T1000 (cell line): ENCODE measurements around the gene RBM18.

Source experiments
- DNase-seq: peaks from one replicate; lab custom pipeline; 2025; ENCODE audit warnings: mixed read lengths; lab: John Stamatoyannopoulos, UW

The RBM18 gene, protein sequence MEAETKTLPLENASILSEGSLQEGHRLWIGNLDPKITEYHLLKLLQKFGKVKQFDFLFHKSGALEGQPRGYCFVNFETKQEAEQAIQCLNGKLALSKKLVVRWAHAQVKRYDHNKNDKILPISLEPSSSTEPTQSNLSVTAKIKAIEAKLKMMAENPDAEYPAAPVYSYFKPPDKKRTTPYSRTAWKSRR

DNA sequence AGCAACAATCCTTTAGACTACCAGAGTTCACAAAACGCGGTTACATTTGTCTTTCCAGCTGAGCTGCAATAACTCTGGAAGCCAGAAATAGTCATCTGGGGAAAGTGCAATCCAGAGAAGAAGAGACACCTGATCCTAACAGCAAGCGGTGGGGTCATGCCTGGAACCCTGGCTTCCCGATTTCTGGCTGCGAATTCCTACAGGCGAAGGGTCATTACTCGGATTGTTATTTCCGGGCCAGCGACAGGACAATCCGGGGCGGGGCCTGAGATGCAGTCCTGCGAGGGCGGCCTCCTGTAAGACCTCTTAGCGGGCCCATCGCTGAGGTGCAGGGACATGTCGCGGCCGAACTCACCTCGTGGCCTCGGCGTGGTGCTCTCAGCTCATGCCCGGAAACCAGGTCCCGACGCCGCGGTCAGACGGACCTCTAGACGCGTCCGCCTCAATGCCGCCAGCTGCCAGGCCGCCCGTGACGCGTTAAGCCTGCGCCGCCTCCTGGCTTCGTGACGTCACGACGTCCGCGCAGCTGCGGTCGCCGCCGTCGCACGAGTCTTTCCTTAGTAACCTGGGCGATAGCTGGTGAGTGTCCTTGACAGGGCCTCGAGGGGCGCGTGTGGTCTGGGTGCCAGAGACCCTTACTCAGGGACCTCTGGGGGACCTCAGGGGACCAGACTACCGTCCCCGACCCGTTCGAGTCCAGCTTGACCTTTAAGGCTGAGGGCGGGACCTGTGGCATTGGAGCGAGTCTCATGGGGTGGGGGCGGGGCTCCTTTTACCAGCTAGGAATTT, at the start of gene RBM18, which contains the start of gene MRRF:
RBM18 (minus strand) TSS at position 481 of the 789 bp plus-strand sequence. CDS start 3,348 bp downstream, outside the sequence.
MRRF (plus strand) TSS at position 523 of the 789 bp plus-strand sequence. CDS start 6,010 bp downstream, outside the sequence.
- DNase-seq, result peak; percentile 78

DNA sequence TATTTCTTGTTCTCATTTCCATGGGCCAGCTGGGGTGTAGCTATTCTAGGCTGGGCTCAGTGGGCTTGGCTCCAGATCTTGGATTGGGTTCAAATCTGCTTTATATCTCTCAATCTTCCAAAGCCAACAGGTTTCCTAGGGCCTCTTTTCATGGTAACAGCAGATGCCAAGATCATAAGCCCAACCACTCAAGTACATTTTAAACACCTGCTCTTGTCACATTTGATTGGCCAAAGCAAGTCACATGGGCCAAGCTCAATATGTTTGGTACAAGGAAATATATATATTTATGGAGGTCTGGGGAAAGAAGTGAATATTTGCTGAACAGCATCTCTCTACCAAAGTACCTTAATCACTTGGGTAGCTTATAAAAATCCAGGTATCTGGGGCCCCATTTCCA, 49.5 kb upstream of the RBM18 start:
- DNase-seq, result no peak

DNA sequence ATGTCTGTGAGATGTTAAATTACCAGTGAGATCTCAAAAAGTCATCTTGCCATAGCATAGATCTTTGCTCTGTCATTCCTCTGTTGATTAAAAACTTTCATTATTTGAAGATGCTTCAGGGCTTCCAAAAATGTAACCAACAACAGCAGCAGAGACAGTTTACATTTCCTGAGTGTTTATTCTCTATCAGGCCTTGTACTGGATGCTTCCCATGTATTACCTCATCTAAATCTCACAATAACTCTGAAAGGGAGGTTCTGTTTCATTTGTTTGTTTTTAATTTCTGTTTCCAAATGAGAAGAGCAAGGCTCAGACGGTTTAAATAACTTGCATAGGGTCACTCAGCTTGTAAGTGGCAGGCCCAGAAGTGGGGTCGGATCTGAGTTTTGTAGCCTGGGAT, 45.2 kb upstream of the RBM18 start:
- no peak for DNase-seq

DNA sequence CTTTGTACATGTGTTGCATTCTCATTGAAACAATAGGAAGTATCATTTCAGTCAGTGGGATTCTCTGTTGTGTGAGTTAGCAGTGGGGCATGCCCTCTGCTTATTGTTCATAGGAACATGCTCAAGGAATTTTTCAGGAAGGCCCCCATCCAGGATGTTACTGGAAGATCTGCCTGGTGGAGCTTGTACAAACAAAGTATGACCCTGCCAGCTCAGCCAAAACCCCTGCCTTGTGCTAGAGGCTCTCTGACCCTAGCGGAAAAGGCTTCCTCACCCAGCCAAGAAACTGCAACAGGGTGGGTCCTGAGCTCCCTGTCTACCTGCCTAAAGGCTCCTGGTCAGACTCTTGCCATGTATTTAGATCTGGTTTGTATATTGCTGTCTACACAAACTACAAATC, 43.3 kb upstream of the RBM18 start:
- no peak for DNase-seq

DNA sequence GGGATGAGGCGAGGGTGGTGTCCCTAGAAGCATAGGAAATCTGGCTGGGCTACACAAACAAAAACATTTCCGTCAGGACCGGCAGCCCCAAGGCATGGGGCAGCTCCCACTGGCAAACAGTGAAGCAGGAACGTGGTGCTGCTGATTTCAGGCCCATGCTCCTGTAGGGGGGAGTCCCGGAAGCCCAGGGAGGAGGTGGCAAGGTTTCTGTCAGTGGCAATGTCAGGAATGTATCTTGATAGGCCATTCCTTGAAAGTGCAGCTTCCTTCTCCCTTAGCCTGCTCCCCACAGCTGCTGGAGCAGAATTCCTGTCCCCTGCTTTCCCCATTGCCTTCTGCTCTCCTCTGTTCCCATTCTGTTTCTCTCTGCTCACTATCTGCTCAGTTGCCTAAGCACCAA, 42.4 kb upstream of the RBM18 start:
- no peak for DNase-seq

DNA sequence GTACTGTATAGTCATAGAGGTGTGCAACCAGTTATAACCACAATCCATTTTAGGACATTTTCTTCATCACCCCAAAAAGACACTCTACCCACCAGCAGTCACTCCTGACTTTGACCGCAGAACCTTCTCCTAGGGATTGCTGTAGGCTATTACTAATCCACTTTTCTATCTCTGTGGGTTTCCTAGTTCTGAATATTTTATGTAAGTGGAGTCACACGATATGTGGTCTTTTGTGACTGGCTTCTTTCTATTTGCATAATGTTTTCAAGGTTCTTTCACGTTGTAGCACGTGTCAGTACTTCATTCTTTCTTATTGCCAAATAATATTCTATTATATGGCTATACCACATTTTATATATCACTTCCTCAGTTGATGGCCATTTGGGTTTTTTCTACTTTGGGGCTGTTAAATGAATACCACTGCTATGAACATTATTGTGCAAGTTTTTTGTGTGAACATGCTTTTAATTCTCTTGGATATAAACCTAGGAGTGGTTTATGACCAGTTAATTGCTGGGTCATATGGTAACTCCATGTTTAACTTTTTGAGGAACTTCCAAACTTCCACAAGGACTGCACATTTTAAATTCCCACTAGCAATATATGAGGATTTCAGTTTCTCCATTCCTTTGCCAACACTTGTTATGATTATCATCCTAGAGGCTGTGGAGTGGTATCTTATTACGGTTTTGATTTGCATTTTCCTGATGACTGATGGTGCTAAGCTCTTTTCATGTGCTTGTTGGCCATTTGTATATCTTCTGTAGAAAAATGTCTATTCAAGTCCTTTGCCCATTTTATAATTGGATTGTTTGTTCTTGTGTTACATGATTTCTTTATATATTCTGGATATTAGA, 37.8 kb upstream of the RBM18 start:
- no peak for DNase-seq

DNA sequence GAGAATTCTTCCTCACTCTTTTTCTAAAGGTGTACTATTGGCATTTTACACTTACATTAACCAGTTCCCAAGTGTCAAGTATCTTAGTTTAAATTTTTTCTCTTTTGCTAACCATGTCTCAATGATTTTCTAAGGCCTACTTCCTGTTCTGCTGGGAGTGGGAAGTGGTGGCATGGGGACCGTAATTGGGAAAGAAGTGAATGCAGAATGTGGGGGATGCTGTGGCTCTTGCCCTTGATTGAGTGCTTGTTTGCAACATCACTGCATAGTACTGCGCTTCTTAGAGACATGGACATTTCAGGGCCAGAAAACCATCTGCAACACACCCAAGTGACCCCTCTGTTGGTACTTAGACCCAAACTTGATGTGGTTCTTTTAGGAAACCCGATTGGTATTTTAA, 32.9 kb upstream of the RBM18 start:
- DNase-seq, result no peak

DNA sequence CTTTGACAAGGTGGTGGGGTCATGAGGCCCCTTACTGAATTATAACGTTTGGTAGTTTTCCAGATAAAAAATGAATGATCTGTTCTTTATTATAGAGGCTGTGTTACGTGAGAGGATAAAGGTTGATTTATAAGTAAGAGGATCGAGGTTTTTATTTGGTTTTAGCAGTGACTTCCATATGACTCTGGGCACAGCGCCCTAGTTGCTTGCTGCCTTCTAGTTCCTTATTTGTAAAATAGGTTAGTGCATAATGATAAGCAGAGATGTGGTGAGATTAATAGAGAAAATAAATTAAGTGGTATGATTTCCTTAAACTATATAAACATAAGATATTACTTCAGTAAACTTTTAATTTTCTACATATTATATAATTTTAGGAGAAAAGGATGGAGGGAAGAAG, 29.9 kb upstream of the RBM18 start:
- no peak for DNase-seq

DNA sequence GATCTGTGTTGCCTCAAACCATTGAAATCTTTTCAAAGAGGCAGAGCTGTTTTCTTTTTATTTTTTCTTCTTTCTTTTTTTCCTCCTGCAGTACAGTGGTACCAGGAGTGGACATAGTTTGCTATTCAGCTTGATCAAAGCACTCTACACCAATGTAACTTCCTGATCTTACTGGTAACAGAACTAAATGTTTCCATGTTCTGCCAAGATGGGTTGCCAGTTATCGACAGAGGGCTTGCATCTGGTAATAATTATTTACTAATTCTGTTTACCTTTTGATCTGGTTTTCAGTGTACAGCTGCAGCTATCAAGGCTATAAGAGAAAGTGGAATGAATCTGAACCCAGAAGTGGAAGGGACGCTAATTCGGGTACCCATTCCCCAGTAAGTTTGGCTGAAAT, 26.8 kb upstream of the RBM18 start:
- no peak for DNase-seq

DNA sequence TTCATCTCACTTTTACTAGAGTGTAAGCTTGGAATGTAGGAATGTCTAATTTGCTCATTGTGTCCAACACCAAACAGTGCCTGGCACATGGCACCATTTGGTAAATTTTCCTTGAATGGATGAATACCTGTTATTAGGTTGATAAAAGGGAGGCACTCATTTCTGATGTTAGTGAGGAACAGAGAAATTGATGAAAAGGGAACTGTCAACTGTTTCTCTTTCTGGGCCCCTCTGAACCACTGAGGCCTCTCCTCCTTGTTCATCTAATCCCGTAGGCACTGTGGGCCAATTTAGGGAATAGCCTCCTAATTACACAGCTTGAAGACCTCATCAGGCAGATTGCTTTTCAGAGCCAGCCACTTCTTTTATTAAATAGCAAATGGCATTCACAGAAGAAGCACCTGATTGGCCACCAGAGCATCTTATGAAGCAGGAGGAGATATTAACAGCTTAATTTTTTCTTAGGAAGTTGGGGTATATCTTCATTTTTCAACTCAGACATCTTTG, 22.6 kb upstream of the RBM18 start:
- no peak for DNase-seq

DNA sequence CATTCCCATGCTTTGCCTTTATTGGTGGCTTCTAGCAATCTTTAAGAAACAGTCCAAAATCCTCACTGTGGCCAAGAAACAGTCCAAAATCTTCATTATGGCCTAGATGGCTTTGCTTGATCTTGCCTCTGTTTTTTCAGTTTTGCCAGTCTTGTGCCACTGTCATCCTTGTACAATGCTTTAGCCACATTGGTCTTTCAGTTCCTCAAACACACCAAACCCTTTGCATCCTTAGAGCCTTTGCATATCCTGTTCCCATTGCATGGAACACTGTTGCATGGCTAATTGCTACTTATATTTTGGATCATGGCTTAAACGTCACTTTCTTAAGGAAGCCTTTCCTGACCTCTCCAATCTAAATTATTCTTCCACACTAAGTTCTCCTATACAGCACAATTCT, 22.1 kb upstream of the RBM18 start:
- no peak for DNase-seq

DNA sequence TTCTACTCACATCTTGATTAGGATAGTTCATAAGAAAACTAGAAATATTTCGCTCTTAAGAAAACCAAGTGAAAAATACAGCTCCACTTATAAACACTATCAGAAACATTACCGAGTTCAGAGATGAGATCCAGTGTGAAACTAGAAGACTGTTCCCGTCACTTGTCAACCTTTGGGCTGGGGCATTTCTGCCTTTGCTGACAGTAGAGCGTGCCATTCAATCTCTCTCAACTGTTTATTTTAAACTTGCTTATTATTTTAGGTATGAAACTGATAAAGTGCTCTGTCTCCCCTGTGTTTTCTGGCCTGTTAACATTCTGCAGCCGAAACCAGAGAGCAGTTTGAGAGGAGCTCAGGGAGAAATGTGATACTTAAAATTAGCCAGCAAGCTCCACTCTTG, 16.7 kb upstream of the RBM18 start:
- no peak for DNase-seq

DNA sequence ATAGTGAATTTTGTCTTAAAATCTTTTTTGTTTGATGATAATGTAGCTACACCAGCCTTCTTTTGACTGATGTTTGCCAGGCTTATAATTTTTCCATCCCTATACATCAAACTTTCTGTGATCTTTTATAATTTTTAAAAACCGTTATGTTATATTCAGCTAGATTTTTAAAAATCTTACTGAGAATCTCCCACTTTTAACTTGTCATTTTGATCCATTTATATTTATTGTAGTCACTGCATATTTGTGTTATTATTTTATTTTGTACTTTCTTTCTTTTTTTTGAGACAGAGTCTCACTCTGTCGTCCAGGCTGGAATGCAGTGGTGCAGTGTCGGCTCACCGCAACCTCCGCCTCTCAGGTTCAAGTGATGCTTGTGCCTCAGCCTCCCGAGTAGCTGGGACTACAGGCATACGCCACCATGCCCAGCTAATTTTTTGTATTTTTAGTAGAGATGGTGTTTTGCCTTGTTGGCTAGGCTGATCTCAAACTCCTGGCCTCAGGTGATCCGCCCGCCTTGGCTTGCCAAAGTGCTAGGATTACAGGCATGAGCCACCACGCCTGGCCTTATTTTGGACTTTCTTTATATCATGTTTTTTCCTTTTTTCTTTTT, 12.8 kb upstream of the RBM18 start:
- DNase-seq, result no peak

DNA sequence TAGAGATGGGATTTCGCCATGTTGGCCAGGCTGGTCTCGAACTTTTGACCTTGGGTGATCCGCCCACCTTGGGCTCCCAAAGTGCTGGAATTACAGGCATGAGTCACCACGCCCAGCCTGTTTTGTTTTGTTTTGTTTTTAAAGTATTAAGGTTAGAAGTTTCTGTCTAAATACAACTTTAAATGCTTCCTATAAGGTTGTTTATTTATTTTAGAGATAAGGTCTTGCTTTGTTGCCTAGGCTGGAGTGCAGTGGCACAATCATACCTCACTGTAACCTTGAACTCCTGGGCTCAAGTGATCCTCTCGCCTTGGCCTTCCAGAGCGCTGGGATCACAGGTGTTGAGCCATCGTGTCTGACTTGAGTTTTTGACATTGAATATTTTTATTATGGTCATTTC, 11.5 kb upstream of the RBM18 start:
- no peak for DNase-seq

DNA sequence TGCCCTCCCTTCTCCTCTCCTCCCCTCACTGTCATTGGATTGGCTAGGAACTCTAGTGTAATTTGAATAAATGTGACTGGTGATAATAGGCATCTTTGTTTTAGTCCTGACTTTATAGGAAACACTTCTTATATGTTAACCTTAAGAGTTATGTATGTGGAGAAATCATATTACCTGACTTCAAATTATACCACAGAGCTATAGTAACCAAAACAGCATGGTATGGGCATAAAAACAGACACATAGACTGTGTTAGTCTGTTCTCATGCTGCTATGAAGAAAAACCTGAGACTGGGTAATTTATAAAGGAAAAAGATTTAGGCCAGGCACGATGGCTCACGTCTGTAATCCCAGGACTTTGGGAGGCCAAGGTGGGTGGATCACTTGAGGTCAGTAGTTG, 9.4 kb upstream of the RBM18 start:
- DNase-seq, result no peak

DNA sequence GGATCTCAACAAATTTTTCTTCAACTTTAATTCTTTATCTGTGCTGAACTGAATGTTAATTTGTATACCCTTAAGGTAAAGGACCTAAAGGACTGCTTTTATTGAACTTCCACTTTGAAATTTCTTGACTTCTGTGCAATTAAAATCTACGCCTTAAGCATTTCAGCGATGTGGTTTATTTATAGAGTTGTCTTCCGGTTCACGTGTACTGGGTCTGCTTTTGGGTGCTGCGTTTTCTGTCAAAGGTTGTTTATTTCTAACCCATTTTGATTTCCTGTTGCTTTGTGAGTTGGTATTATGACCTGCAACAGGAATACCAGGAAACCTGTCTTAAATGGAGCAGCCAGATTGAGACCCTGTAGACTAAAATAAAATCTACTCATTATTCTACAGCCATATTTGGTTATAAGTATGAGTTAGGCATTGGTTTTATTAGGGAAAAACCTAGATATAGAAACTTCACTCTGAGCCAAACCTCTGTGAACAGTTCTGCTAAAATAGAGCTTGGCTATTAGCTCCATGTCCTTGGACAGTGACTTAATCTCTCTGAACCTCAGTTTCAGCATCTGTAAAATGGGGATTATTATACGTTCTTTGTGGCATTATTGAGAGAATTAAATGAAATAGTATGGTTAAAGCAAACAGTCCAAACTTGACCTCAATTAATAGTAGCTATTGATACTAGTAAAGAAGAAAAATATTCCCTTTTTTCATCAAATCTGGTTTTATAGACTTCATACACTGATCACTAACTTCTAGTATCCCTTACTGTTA, 3.6 kb upstream of the RBM18 start:
- no peak for DNase-seq

DNA sequence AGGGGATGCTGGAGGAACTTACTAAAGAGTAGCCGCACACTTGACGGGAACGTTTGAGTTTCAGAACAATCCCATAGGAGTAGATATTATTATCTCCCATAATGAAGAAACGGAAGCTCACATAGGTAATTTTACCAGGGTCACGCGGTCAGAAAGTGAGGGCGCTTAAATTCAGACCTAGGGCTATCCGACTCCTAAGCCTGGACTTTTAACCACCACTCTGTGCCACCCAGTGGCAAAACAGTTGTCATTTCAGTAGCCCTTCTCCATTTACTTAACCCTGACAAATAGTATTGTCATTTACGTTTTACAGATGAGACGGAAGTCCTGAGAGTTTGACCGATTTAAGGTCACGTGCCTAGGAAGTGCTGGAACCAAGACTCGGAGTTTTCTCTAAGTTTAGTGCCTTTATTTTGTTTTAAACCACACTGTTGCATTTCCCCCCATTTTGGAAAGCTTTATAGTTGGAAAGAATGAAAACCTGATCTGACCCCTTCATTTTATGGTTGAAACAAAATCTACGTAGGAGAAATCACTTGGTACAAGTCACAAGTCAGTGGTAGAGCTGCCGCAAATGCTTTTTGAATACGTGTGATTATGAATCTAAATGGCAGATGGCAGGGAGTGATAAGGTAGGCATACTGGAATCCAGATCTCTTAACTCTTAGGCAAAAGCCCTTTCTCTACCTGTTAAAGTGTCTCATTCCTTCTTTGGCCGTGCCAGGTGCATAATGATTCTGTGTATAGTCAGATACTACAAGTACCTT, 692 bp upstream of the RBM18 start:
- no peak for DNase-seq

DNA sequence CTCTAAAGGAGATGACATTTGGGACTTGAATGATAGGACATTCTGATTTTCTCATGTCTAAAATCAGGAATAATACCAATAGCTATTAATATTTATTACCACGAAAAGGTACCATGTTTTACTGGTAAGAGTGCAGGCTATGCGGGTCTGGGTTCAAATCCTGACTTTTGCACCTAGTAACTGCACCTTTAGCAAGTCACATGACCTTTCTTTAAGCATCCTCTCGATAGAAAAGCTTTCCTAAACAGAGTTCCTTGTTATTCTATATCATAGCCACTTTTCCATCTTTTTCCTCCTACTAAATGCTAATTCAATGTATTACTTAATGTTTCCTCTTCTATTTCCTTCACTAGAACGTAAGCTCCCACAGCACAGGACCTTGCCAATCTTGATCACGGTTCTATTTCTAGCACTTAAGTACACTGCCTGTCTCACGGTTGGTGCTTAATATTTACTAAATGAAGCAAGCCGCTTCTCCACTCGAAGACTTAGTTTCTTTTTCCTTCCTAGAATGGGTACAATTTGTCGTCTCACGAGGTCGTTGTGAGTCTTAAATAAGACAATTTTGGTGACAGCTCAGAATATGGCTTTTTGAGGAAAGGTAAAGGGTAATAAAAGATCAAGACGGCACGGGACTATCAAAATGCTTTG, 816 bp downstream of the RBM18 start:
- DNase-seq, result no peak

DNA sequence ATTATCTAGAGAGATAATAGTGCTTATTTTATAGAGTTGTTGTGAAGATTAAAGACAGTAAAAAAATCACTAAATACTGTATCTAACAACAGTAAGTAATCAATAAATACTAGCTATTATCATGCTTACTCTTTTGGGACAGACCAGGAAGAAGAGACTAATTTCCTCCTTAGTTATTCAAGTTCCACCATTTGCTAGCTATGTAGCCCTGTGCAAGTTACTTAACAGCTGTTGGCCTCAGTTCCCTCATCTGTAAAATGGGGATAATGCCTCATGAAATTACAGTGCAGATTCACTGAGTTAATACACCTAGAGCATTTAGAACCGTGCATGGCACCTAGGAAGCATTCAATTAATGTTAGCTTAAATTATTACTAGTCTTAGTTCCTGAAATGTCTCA, 2.6 kb downstream of the RBM18 start:
- no peak for DNase-seq

DNA sequence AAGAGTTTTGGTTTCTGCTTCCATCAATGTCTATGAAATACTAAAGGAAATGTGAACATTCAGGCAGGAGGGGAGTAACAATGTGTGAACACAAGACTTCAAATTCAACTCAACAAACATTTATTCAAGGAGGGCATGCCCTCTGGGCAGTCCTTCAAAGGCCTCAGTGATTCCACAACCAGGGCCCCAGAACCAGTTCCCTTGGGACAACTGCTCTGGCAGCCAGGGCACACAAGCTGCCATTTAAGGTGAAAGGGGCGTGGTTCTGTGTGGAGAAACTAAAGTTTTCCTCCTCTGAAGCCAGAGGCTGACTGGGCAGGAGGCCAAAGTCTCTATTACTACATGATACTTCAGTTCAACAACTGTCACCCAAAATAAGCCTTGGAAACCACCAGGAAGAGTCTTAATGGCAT, 3.2 kb downstream of the RBM18 start:
- peak; percentile 2 for DNase-seq
